Coronary artery (tissue), 2 donors: ENCODE results near the gene RAD51B.
A peak's percentile ranks its signal among the peaks of the same experiment; 100 is the strongest.

ENCODE experiments used
- DNase-seq: peaks from one replicate; pipeline ENCODE4 v3.0.0-alpha.2; 2017; ENCODE audit warnings: low spot score
- H3K27ac ChIP-seq, 2 donors: fragments of 200-600 bp; sonication (generic); one replicate each; pipeline ENCODE4 v1.5.1; 2016 to 2019
- H3K4me3 ChIP-seq: fragments of 200-600 bp; sonication (generic); 2 replicates; pipeline ENCODE4 v1.5.1; 2016; ENCODE audit warnings: mild to moderate bottlenecking, moderate library complexity
- TF ChIP-seq, protein P1 (sequence below): fragments of 200-600 bp; sonication (generic); IDR thresholded peaks from one replicate; pipeline ENCODE4 v1.5.1; 2019; ENCODE audit warnings: antibody characterized with exemption

The RAD51B gene

DNA sequence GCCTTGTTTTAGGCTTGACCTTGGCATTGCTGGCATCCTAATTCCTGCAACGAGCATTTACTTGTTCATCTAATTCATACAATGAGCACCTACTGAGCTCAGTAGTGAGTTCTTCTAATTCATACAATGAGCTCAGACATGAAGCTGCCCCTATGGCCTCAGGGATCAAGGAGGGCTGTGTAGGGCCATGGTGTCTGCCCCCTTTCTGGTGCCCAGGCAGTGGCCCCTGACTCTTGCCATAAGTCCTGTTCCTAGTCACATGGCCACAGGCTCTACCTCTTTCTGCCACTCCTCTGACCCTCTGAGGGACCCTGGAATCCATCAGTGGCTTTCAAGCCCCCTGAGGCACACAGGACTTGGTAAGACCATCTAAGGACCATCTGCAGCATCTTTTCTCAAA is 824.5 kb downstream of the RAD51B start:
- DNase-seq: peak; percentile 54
- H3K27ac ChIP-seq: no peak overlapping the region
- H3K4me3 ChIP-seq: no peak overlapping the region
- TF ChIP-seq, protein P1, sequence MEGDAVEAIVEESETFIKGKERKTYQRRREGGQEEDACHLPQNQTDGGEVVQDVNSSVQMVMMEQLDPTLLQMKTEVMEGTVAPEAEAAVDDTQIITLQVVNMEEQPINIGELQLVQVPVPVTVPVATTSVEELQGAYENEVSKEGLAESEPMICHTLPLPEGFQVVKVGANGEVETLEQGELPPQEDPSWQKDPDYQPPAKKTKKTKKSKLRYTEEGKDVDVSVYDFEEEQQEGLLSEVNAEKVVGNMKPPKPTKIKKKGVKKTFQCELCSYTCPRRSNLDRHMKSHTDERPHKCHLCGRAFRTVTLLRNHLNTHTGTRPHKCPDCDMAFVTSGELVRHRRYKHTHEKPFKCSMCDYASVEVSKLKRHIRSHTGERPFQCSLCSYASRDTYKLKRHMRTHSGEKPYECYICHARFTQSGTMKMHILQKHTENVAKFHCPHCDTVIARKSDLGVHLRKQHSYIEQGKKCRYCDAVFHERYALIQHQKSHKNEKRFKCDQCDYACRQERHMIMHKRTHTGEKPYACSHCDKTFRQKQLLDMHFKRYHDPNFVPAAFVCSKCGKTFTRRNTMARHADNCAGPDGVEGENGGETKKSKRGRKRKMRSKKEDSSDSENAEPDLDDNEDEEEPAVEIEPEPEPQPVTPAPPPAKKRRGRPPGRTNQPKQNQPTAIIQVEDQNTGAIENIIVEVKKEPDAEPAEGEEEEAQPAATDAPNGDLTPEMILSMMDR: no peak

DNA sequence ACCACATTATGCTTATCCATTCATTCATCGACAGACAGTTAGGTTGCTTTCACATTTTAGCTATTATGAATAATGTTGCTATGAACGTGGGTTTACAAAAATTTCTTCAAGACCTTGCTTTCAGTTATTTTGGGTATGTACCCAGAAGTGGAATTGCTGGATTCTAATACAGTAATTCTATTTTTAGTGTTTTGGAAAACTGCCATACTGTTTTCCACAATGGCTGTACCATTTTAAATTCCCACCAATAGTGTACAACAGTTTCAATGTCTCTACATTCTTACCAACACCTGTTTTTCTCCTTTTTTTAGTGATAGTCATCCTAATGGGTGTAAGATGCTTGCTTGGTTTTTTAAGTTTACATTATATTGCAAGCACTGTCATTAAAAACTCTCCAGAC is 825.8 kb downstream of the RAD51B start:
- H3K27ac ChIP-seq: no peak overlapping the region
- DNase-seq: no peak

DNA sequence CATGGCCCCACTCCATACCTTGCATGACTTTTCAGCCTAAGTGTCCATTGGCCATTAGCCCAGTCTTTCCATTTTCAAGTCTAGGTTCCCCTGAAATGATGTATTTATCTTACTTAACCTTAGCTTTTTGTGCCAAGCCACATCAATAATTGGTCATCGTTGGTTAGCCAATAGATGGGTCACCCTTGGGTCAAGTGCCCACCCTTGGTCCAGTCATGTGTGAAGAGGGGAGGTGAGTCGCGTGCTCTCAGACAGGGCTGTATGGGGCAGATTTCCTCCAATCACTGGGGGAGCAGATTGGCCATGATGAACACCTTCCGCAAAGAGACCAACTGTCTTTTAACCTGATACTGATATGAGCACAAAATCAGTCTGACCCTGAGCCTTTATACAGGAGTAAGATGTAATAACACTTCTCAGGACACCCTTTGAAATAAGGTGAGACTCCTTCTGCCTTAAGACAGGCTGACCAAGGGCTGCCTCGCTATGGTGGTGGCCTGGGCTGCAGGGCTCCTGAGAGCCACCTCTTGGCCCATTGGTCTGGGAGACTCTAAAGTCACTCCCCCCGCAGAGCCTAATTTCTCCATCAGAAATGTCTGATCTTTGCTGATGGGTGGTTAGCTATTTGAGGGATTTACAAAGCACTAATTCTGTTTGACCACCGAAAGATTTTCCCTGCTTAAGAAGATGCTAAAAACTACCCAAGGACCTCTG is 830.1 kb downstream of the RAD51B start:
- H3K4me3 ChIP-seq: no peak overlapping the region
- H3K27ac ChIP-seq: no peak overlapping the region
- peak; percentile 46 for DNase-seq
- TF ChIP-seq, protein P1: no peak

More for the DNA sequence above, 825.8 kb downstream of the RAD51B start:
- no peak overlapping the region for H3K4me3 ChIP-seq
- TF ChIP-seq, protein P1: no peak

DNA sequence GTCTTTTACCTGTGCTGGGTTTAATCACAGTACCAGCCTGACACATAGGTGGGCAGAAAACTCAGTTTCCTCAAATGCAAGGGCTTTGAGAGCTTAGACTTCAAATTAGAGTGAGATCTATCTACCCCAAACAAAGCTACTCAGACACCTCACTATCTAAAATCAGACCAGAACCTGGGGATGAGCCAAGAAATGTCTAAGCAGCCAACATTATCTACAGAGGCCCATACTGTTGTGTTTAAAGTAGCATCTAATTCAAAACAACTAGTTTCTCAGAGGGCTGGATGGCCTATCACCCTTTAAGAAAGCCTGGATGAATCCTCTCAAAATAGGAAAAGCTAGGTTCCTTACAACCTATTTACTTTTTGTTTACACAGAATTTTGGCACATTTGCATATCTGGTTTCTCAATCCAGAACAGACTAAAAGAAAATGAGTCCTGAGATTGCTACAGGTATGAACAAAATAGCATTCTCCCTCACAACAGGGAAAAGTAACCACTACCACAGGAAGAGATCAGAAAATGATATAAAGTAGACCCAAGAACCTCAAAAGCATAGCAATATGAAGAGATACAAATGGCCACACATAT is 830.9 kb downstream of the RAD51B start:
- H3K4me3 ChIP-seq: no peak overlapping the region
- DNase-seq: no peak
- TF ChIP-seq, protein P1: no peak
- H3K27ac ChIP-seq: no peak overlapping the region

DNA sequence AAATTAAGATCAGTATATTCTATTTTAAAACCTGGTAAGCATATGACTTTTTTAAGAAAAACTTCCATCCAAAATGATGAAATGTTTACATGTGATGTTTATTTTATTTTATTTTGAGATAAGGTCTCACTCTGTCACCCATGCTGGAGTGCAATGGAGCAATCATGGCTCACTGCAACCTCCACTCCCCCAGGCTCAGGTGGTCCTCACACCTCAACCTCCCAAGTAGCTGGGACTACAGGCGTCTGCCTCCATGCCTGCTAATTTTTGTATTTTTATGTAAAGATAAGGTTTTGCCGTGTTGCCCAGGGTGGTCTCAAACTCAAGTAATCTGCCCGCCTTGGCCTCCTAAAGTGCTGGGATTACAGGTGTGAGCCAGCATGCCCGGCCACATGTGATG is 831.5 kb downstream of the RAD51B start:
- peak overlapping the region; percentile 49 to 86 for H3K27ac ChIP-seq
- no peak overlapping the region for H3K4me3 ChIP-seq
- DNase-seq: peak; percentile 59
- TF ChIP-seq, protein P1: no peak

DNA sequence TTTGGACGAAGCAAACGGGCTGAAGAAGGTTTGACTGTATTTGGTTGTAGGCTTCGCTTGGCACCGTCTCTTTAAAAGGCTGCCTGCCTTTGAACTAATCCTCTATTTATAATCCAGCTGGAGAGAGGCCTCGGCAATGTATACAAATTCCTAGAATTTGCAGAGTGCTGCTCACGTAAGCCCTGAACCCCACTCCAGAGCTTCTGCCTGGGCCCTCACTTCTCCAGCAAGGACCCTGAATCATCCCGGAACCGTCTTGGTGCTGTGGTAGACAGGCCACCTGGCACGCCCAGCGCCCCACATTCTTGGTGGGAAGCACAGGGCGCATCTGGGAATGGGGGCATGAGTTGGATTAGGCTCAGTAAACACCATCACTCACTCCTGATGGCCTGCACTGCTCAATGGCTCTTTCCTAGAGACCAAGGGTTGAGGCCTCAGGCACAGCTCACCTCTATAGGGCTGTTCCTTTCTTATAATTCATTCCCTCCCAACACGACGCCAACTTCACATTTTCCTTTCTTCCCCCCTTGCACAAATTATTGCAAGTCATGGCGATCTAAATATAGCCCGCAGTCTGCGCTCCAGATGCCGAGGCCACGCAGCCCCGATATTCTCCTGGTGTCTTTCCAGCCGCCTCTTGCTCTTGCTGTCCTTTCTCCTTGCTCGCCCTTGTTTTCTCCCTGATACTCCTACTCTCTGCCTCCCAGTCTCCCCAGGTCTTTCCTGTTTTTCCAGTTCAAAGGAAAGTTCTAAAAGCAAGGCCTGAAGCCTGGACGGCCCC is 832.3 kb downstream of the RAD51B start:
- peak overlapping the region; percentile 49 to 86 for H3K27ac ChIP-seq

More for the DNA sequence above, 832.3 kb downstream of the RAD51B start:
- TF ChIP-seq, protein P1: no peak
- H3K4me3 ChIP-seq: no peak overlapping the region
- DNase-seq: peak; percentile 77
